Thyroid gland (tissue), 4 donors: ENCODE data around the gene TMEM239. TPM values are rescaled to one million over a fixed set of nuclear protein-coding genes. Genes with fewer than 3 reads are reported as not detected.
"Not testable (repeated sequence)": the region's sequence is repeated elsewhere in the genome, so short reads cannot be mapped to it uniquely, and the experiment has no call there.

Source experiments
- DNase-seq, 2 donors: peaks; one replicate each; pipeline ENCODE4 v3.0.0-alpha.2; 2019
- H3K27ac ChIP-seq, 3 donors: fragments of 200-600 bp; sonication (generic); 1 replicate in 2 of 3; 2 replicates in 1 of 3; pipeline ENCODE4 v1.5.1; 2016 to 2019; ENCODE audit warnings: mild to moderate bottlenecking in 1 of 3, moderate library complexity in 1 of 3
- H3K27me3 ChIP-seq: fragments of 200-600 bp; sonication (generic); one replicate; pipeline ENCODE4 v1.5.1; 2019
- H3K36me3 ChIP-seq, 2 donors: fragments of 200-600 bp; sonication (generic); one replicate each; pipeline ENCODE4 v1.5.1; 2016 to 2019
- H3K4me1 ChIP-seq, 2 donors: fragments of 200-600 bp; sonication (generic); one replicate each; pipeline ENCODE4 v1.5.1; 2017 to 2019
- H3K4me3 ChIP-seq, 3 donors: fragments of 200-600 bp; sonication (generic); replicated peaks in 1 of 3; 1 replicate in 2 of 3; 2 replicates in 1 of 3; pipeline ENCODE4 v1.5.1; 2016; ENCODE audit warnings: mild to moderate bottlenecking in 1 of 3
- H3K9me3 ChIP-seq: fragments of 200-600 bp; sonication (generic); one replicate; pipeline ENCODE4 v1.5.1; 2017
- POLR2A ChIP-seq, 2 donors: fragments of 450-650 bp; IDR thresholded peaks; one replicate each; pipeline ENCODE4 v1.6.1; 2017; ENCODE audit warnings: antibody characterized with exemption in 2 of 2, mild to moderate bottlenecking in 2 of 2, moderate library complexity in 1 of 2
- WGBS, 2 donors: methylation state at CpG; one replicate each; pipeline ENCODE4 v1.1.5; 2017; 5-methylcytosine and 5-hydroxymethylcytosine counted together
- intact Hi-C: fragments of 100-400 bp; cut with DNase I; formaldehyde crosslinking; loops from one replicate; pipeline ENCODE4 v1.15.1; 2023
- total RNA-seq, 4 donors: library from RNA; depleted of rRNA; stranded (reverse); fragments of >200 nt; gene quantifications; one replicate each; pipeline ENCODE4 v1.2.3, GENCODE V29; 2016
- TF ChIP-seq, protein P1 (sequence below), 6 experiments: fragments of 200-600 bp in 3 of 6; fragments of 450-650 bp in 3 of 6; sonication (generic) in 3 of 6; IDR thresholded peaks; one replicate each; pipeline ENCODE4 v1.5.1; 2016 to 2019; ENCODE audit warnings: antibody characterized with exemption in 6 of 6, mild to moderate bottlenecking in 2 of 6, inconsistent platforms in 1 of 6, moderate library complexity in 1 of 6

The TMEM239 gene
- total RNA-seq, 4 donors from 2014 or later: not detected

GRCh38 chr20:2820896-2821869, 5.0 kb downstream of the TMEM239 start:
- Histone ChIP-seq H3K4me3 (no peak overlapping the region), H3K4me1 (peaks cover 0 to 7% of the 10 kb centered on the region in 2 donors), H3K27me3 (peaks cover 12% of the 10 kb centered on the region), H3K9me3 (no peaks in the 10 kb centered on the region), H3K27ac (no peak overlapping the region), H3K36me3 (no peaks in the 10 kb centered on the region)
- DNase-seq: no peak
- TF ChIP-seq, protein P1, sequence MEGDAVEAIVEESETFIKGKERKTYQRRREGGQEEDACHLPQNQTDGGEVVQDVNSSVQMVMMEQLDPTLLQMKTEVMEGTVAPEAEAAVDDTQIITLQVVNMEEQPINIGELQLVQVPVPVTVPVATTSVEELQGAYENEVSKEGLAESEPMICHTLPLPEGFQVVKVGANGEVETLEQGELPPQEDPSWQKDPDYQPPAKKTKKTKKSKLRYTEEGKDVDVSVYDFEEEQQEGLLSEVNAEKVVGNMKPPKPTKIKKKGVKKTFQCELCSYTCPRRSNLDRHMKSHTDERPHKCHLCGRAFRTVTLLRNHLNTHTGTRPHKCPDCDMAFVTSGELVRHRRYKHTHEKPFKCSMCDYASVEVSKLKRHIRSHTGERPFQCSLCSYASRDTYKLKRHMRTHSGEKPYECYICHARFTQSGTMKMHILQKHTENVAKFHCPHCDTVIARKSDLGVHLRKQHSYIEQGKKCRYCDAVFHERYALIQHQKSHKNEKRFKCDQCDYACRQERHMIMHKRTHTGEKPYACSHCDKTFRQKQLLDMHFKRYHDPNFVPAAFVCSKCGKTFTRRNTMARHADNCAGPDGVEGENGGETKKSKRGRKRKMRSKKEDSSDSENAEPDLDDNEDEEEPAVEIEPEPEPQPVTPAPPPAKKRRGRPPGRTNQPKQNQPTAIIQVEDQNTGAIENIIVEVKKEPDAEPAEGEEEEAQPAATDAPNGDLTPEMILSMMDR (IDR thresholded peaks at IDR 0.05): no peak
- TF ChIP-seq POLR2A (IDR thresholded peaks at IDR 0.05): no peak
- 9 to 15% methylated on average over 41 to 51 of the region's 68 CpGs for WGBS, 2 donors
- intact Hi-C loops: no loop called here

- H3K9me3 ChIP-seq: no peaks in the 10 kb centered on the region
- TF ChIP-seq, protein P1 (IDR thresholded peaks at IDR 0.05): no peak
- TF ChIP-seq POLR2A (IDR thresholded peaks at IDR 0.05): no peak
- peaks cover 0 to 7% of the 10 kb centered on the region in 2 donors for H3K4me1 ChIP-seq
- peaks cover 16% of the 10 kb centered on the region for H3K27me3 ChIP-seq
- no peaks in the 10 kb centered on the region for H3K36me3 ChIP-seq
- DNase-seq: no peak
- intact Hi-C loops: no loop called here
- no peak overlapping the region for H3K27ac ChIP-seq
- 21 to 29% methylated on average over 5 of the region's 5 CpGs for WGBS, 2 donors
- no peak overlapping the region for H3K4me3 ChIP-seq
Measured at GRCh38 chr20:2822073-2822472, 5.9 kb downstream of the TMEM239 start.

- H3K4me1 ChIP-seq: peaks cover 0 to 7% of the 10 kb centered on the region in 2 donors
- intact Hi-C loops: no loop called here
- no peak overlapping the region for H3K4me3 ChIP-seq
- H3K27me3 ChIP-seq: peaks cover 12% of the 10 kb centered on the region
- no peak overlapping the region for H3K27ac ChIP-seq
- H3K9me3 ChIP-seq: no peaks in the 10 kb centered on the region
- DNase-seq: no peak
- TF ChIP-seq, protein P1 (IDR thresholded peaks at IDR 0.05): no peak
- TF ChIP-seq POLR2A (IDR thresholded peaks at IDR 0.05): no peak
- no peaks in the 10 kb centered on the region for H3K36me3 ChIP-seq
- 93 to 95% methylated on average over 2 of the region's 2 CpGs for WGBS, 2 donors
Measured at GRCh38 chr20:2825761-2826160, 9.6 kb downstream of the TMEM239 start.

DNA sequence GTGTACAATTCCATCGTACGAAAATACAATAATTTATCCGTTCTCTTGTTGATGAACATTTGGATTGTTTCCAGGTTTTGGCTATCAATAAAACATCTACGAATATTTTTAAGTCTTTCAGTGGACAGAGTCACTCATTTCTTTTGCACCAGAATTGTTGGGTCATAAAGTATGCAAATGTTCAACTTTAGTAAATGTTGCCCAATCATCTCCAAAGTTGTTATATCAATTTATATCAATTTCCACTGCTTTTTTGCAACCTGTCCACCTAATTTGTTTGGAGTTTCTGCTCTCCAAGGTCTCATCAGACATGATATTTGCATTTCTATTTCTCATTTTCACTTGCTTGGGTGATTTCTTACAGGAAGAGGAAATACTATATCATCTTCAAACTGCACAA, 10.5 kb downstream of the TMEM239 start:
- DNase-seq: no peak
- H3K9me3 ChIP-seq: no peaks in the 10 kb centered on the region
- peaks cover 5% of the 10 kb centered on the region for H3K27me3 ChIP-seq
- WGBS, 2 donors: 91% methylated on average over 4 of the region's 4 CpGs
- no peak overlapping the region for H3K4me3 ChIP-seq
- TF ChIP-seq POLR2A (IDR thresholded peaks at IDR 0.05): no peak
- TF ChIP-seq, protein P1 (IDR thresholded peaks at IDR 0.05): no peak
- H3K36me3 ChIP-seq: no peaks in the 10 kb centered on the region
- H3K27ac ChIP-seq: no peak overlapping the region
- no peaks in the 10 kb centered on the region for H3K4me1 ChIP-seq
- intact Hi-C loops: no loop called here

DNA sequence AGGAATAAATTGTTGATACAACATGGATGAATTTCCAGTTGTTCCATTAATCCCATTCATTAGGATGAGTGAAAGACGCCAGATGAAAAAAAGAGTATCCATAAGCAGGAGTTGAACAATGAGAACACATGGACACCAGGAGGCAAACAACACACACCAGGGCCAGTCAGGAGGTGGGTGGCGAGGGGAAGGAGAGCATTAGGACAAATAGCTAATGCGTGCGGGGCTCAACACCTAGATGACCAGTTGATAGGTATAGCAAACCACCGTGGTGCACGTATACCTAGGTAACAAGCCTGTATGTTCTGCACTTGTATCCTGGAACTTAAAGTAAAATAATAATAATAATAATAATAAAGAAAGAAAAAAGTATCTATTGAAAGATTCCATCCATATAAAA, 13.2 kb downstream of the TMEM239 start:
- Histone ChIP-seq H3K36me3 (no peaks in the 10 kb centered on the region), H3K27me3 (peaks cover 5% of the 10 kb centered on the region), H3K27ac (no peak overlapping the region), H3K9me3 (no peaks in the 10 kb centered on the region), H3K4me3 (no peak overlapping the region), H3K4me1 (no peaks in the 10 kb centered on the region)
- intact Hi-C loops: no loop called here
- 72 to 73% methylated on average over 6 of the region's 6 CpGs for WGBS, 2 donors
- no peak for DNase-seq
- TF ChIP-seq POLR2A (IDR thresholded peaks at IDR 0.05): no peak
- TF ChIP-seq, protein P1 (IDR thresholded peaks at IDR 0.05): no peak

DNA sequence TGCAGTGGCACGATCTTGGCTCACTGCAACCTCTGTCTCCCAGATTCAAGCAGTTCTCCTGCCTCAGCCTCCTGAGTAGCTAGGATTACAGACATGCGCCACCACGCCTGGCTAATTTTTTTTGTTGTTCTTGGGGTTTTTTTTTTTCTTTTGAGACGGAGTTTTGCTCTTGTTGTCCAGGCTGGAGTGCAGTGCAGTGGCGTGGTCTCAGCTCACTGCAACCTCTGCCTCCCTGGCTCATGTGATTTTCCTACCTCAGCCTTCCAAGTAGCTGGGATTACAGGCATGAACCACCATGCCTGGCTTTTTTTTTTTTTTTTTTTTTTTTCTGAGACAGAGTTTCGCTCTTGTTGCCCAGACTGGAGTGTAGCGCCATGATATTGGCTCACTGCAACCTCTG, 15.0 kb downstream of the TMEM239 start:
- H3K9me3 ChIP-seq, H3K36me3 ChIP-seq, H3K4me1 ChIP-seq, H3K27me3 ChIP-seq, H3K4me3 ChIP-seq, intact Hi-C loops, H3K27ac ChIP-seq: not testable (repeated sequence)
- 54 to 59% methylated on average over 7 of the region's 7 CpGs for WGBS, 2 donors
- DNase-seq: peak; percentile 60 to 63
